Suprapubic skin (tissue), 4 donors: ENCODE data around the gene MDFIC.

Source experiments
- CTCF ChIP-seq, 2 donors: fragments of 200-600 bp in 1 of 2; fragments of 450-650 bp in 1 of 2; sonication (generic) in 1 of 2; IDR thresholded peaks; one replicate each; pipeline ENCODE4 v1.5.1; 2016 to 2019; ENCODE audit warnings: antibody characterized with exemption in 2 of 2, mild to moderate bottlenecking in 1 of 2, moderate library complexity in 1 of 2
- EP300 ChIP-seq: sonication (generic); formaldehyde crosslinking; IDR thresholded peaks from one replicate; pipeline ENCODE4 v1.6.1; 2017; ENCODE audit warnings: antibody characterized with exemption
- POLR2AphosphoS5 ChIP-seq, 3 donors: sonication (generic); formaldehyde crosslinking; IDR thresholded peaks; one replicate each; pipeline ENCODE4 v1.6.1; 2017; ENCODE audit warnings: antibody characterized with exemption in 3 of 3

- TF ChIP-seq CTCF (IDR thresholded peaks at IDR 0.05): no peak
- no peak for TF ChIP-seq POLR2AphosphoS5 (IDR thresholded peaks at IDR 0.05)
- no peak for TF ChIP-seq EP300
Measured at GRCh38 chr7:114930829-114931655, 9.1 kb downstream of the MDFIC start.
